Activated CD4-positive, alpha-beta T cell treated with anti-CD3 and anti-CD28 coated beads, Interleukin-2, amount 10 ng/mL, durations not matched to agents 7 days and 5 days (primary cell): ENCODE results near the gene NPPB. TPM values are rescaled to one million over a fixed set of nuclear protein-coding genes. Genes with fewer than 3 reads are reported as not detected.

Source experiments
- CTCF ChIA-PET: fragments of 350-600 bp; sonication (Branson Sonifier 250); formaldehyde crosslinking; loops from one replicate; lab custom pipeline; 2021; ENCODE audit warnings: antibody characterized with exemption; lab: Charles Lee
- POLR2A ChIA-PET: fragments of 350-600 bp; sonication (Branson Sonifier 250); formaldehyde crosslinking; loops from one replicate; lab custom pipeline; 2021; ENCODE audit warnings: antibody characterized with exemption; lab: Charles Lee
- DNase-seq: peaks from one replicate; pipeline ENCODE4 v3.0.0-alpha.2; 2020
- H3K27ac Mint-ChIP-seq: one replicate; pipeline ENCODE4 v1.8.0; 2021; ENCODE audit warnings: mild to moderate bottlenecking, moderate library complexity, mixed read lengths
- H3K27me3 Mint-ChIP-seq: one replicate; pipeline ENCODE4 v1.8.0; 2021; ENCODE audit warnings: mixed read lengths
- H3K36me3 Mint-ChIP-seq: one replicate; pipeline ENCODE4 v1.8.0; 2021; ENCODE audit warnings: low read depth, mixed read lengths
- H3K4me1 Mint-ChIP-seq: one replicate; pipeline ENCODE4 v1.8.0; 2021; ENCODE audit warnings: mixed read lengths
- H3K4me3 Mint-ChIP-seq: one replicate; pipeline ENCODE4 v1.8.0; 2021; ENCODE audit warnings: mild to moderate bottlenecking, moderate library complexity, mixed read lengths
- H3K9me3 Mint-ChIP-seq: one replicate; pipeline ENCODE4 v1.8.0; 2021; ENCODE audit warnings: mixed read lengths
- total RNA-seq, 2 experiments: library from RNA; stranded (reverse); gene quantifications; one replicate each; pipeline ENCODE4 v1.2.3, GENCODE V29; 2021

NPPB gene
- total RNA-seq, 2 experiments from 2014 or later, result not detected

DNA sequence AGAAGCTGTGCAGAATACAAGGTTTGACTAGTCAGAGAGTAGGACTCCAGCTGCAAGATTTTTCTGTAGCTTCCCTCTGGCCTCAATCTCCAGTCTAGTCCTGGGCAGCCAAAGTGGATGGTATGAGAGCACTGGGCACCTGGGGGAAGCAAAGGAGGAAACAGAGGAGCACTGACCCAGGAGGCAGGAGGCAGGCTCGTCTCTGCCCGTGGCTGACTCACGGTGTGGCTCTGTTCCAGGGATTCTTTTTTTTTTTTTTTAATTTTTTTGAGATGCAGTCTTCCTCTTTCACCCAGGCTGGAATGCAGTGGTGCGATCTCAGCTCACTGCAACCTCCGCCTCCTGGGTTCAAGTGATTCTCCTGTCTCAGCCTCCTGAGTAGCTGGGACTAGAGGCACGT, 4.1 kb upstream of the NPPB start:
- CTCF ChIA-PET, result no interaction called here

DNA sequence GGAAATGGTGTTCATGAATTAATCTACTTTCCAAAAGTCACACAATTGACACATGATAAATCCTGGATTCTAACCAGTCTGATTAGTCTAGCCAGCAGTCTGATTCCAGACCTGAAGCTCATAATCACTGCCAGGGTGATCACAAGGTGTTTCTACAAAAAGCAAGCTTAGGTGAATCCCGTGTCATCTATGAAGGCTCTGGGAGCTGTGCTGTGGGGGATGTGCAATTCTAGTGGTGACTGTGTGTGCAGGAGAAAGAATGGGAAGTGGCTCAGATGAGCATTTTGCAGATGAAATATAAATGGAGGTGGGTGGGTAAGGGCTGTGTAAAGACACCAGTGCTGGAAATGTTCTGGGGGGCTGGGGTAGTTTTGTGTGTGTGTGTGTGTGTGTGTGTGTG, 1.8 kb upstream of the NPPB start:
- Mint-ChIP-seq H3K27ac (no peak overlapping the region), H3K36me3 (no peaks in the 10 kb centered on the region), H3K4me1 (peaks cover 1% of the 10 kb centered on the region), H3K4me3 (no peak overlapping the region), H3K27me3 (peaks cover 58% of the 10 kb centered on the region), H3K9me3 (no peaks in the 10 kb centered on the region)
- no peak for DNase-seq
- CTCF ChIA-PET, result interaction anchor here (0.6 to 0.8 kb wide), 2 partner anchors 9 to 288 kb away, joined by 3 to 4 read pairs; no protein-coding TSS in a partner anchor
- POLR2A ChIA-PET, result no interaction called here

More for the DNA sequence above, 4.1 kb upstream of the NPPB start:
- no peaks in the 10 kb centered on the region for H3K9me3 Mint-ChIP-seq
- H3K4me1 Mint-ChIP-seq, result no peaks in the 10 kb centered on the region
- no peak for DNase-seq
- no peaks in the 10 kb centered on the region for H3K36me3 Mint-ChIP-seq
- POLR2A ChIA-PET, result no interaction called here
- H3K27ac Mint-ChIP-seq, result no peak overlapping the region
- H3K27me3 Mint-ChIP-seq, result peaks cover 44% of the 10 kb centered on the region
- no peak overlapping the region for H3K4me3 Mint-ChIP-seq

DNA sequence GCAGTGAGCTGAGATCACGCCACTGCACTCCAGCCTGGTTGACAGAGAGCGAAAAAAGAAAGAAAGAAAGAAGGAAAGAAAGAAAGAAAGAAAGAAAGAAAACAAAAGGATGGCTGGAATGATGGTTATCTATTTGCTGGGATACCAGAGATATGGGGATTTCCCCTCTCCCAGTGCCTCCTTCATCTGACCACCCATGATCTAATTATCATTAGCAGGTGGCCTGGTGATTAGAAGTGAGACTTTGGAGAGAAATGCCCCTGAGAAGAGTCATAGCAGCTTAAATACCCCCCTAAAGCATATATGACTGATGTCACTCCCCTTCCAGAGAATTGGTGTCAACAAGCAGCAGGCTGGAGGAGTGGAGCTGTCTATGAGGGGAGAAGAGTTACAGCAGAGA, 1.3 kb upstream of the NPPB start:
- ChIA-PET CTCF (interaction anchor here (0.7 kb wide), 1 partner anchor 12 kb away, joined by 3 read pairs; no protein-coding TSS in a partner anchor), POLR2A (no interaction called here)
- Mint-ChIP-seq H3K27me3 (peaks cover 58% of the 10 kb centered on the region), H3K36me3 (no peaks in the 10 kb centered on the region), H3K4me1 (peaks cover 1% of the 10 kb centered on the region), H3K9me3 (no peaks in the 10 kb centered on the region), H3K4me3 (no peak overlapping the region), H3K27ac (no peak overlapping the region)
- DNase-seq, result no peak

DNA sequence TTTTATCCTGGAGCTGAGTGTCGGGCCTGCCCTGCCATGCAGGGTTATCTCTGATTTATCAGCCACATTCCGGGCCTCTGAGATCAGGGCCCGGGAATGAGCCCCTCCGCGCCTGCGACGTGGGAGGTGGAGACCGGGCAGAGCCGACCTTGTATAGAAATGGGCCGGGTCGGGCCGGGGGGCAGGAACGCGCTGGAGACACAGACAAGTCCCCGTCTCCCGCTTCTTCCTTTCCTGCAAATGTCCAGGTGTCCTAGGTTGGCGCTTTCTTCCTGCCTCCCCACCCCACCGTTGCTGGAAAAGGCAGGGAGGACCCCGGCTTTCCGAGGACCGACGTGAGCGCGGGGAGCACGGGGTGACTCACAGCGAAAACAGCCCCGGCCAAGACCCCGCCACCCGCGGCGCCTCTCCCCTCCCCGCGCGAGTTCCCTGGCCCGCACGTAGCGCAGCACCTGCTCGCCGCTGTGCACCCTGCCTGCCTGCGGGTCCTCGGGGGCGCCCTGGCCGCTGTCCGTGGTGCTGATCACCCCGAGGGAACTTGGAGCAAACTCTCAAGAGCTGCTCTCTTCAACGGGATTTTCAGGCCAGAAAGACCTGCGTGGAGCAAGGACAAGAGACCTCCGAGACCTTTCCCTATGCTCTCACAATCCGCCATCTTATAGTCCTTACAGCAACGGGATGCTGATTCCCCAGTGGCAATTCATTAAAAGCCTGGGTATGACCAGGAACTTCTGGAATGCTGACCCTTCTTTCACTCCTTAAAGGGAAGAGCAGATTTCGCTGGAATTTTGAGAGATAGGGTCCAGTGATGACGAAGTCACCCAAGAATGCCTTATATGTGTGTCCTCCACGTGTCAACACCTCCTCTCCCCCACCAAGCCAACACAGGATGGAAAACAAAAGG, 475 bp upstream of the NPPB start:
- Mint-ChIP-seq H3K36me3 (no peaks in the 10 kb centered on the region), H3K9me3 (no peaks in the 10 kb centered on the region), H3K27ac (no peak overlapping the region), H3K4me1 (peaks cover 1% of the 10 kb centered on the region), H3K4me3 (no peak overlapping the region), H3K27me3 (peaks cover 55% of the 10 kb centered on the region)
- ChIA-PET POLR2A (interaction anchor here (0.5 kb wide), 1 partner anchor 49 kb away, joined by 3 read pairs; no protein-coding TSS in a partner anchor), CTCF (interaction anchor here (0.7 kb wide), 1 partner anchor 11 kb away, joined by 3 read pairs; no protein-coding TSS in a partner anchor)
- DNase-seq, result peak; percentile 79

DNA sequence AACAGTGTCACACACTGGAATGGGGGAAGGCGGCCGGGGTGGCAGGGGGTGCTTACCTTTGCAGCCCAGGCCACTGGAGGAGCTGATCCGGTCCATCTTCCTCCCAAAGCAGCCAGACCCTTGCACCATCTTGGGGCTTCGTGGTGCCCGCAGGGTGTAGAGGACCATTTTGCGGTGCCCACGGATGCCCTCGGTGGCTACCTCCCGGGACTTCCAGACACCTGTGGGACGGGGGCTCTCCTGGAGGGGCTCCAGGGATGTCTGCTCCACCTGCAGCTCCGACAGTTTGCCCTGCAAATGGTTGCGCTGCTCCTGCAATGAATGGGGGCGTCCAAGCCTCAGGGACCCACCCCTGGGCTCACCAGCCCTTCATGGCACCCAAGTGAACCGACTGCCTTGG, 587 bp downstream of the NPPB start:
- no peak overlapping the region for H3K4me3 Mint-ChIP-seq
- H3K4me1 Mint-ChIP-seq, result peaks cover 1% of the 10 kb centered on the region
- H3K9me3 Mint-ChIP-seq, result no peaks in the 10 kb centered on the region
- H3K36me3 Mint-ChIP-seq, result no peaks in the 10 kb centered on the region
- no peak overlapping the region for H3K27ac Mint-ChIP-seq
- ChIA-PET CTCF (no interaction called here), POLR2A (no interaction called here)
- peaks cover 57% of the 10 kb centered on the region for H3K27me3 Mint-ChIP-seq
- DNase-seq, result no peak

DNA sequence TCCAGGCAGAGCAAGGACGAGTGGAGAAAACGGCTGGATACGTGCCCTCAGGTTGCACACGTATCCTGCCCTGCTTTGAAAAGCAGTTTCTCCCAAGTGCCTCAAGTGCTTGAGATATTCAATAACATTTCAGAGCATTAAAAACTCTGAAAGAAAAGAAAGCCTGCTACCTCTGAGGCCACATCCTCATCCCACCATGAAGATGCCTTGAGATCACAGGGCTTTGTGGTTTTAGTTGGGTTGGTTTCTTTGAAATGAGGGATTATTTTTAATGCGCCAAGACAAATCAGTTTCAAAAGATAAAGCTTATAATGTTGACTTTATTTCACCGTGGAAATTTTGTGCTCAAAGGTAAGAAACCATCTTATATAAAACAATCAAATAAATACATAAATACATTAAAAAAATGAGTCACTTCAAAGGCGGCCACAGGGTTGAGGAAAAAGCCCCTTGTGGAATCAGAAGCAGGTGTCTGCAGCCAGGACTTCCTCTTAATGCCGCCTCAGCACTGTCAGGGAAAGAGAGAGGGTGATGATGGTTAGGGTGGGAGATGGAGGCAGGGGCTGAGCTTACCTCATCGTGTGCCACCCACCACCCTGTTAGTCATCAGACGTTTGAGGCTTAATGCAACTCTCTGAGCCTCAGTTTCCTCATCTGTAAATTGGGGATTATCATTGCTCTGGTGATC, 1.4 kb downstream of the NPPB start:
- CTCF ChIA-PET, result interaction anchor here (1.9 kb wide), 1 partner anchor 10 kb away, joined by 6 read pairs; no protein-coding TSS in a partner anchor
- no peak for DNase-seq
- Mint-ChIP-seq H3K27ac (no peak overlapping the region), H3K27me3 (peaks cover 56% of the 10 kb centered on the region), H3K36me3 (no peaks in the 10 kb centered on the region), H3K4me1 (peaks cover 1% of the 10 kb centered on the region), H3K4me3 (no peak overlapping the region), H3K9me3 (no peaks in the 10 kb centered on the region)
- POLR2A ChIA-PET, result no interaction called here

DNA sequence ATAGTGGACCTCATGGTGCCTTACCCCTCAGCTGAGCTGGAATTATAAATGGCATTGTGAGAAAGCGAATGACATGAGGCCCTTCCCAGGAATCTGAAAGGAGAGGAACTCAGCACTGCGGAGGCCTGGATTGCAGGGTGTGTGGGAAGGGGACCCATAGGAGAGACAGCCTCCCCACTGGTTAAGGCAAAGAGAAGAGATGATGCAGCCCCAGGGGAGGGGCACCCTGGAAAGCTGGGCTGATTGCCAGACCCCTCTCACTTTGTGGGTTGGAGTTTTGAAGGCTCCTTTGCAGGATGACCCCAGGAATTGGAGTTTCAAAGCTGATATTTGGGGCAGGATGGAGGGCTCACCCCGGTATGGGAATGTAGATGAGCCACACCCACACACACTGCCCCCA, 2.0 kb downstream of the NPPB start:
- ChIA-PET CTCF (interaction anchor here (1.9 kb wide), 1 partner anchor 10 kb away, joined by 6 read pairs; no protein-coding TSS in a partner anchor), POLR2A (no interaction called here)
- Mint-ChIP-seq H3K36me3 (no peaks in the 10 kb centered on the region), H3K27me3 (peaks cover 53% of the 10 kb centered on the region), H3K27ac (no peak overlapping the region), H3K4me1 (peaks cover 1% of the 10 kb centered on the region), H3K9me3 (no peaks in the 10 kb centered on the region), H3K4me3 (no peak overlapping the region)
- no peak for DNase-seq

DNA sequence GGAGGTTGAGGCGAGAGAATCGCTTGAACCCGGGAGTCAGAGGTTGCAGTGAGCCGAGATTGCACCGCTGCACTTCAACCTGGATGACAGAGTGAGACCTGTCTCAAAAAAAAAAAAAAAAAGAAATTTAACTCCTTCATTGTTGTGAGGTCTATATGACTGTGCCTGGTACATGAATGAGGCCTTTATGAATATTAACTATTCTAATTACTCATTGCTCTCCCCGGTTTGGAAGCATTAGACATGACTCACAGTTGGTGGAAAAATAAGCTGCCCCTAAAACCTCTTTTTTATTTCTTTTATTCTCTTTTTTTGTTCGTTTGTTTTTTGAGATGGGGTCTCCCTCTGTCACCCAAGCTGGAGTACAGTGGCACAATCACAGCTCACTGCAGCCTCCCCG, 3.3 kb downstream of the NPPB start:
- no peak for DNase-seq
- peaks cover 1% of the 10 kb centered on the region for H3K4me1 Mint-ChIP-seq
- H3K27me3 Mint-ChIP-seq, result peaks cover 46% of the 10 kb centered on the region
- CTCF ChIA-PET, result interaction anchor here (0.7 to 1.9 kb wide), 2 partner anchors 8 to 27 kb away, joined by 4 to 6 read pairs; no protein-coding TSS in a partner anchor
- no peaks in the 10 kb centered on the region for H3K9me3 Mint-ChIP-seq
- POLR2A ChIA-PET, result no interaction called here
- no peaks in the 10 kb centered on the region for H3K36me3 Mint-ChIP-seq
- H3K27ac Mint-ChIP-seq, result no peak overlapping the region
- no peak overlapping the region for H3K4me3 Mint-ChIP-seq

DNA sequence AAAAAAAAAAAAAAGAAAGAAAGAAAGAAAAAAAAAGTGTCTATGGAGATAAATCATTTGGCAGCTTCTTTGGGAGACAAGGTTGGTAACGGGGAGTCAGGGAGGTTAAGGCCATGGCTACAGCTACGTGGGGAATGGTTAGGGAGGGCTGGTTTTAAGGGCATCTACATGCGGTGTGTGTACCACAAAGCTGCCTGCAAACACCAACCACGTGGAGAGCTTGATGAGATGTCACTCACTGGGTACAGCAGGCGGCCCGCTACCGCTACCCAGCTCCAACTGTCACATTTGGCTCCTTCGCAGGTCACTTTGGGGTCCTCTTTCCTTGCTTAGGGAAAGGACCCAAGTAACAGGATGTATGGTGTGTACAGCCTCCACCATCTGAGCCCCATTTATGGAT, 4.2 kb downstream of the NPPB start:
- no peaks in the 10 kb centered on the region for H3K9me3 Mint-ChIP-seq
- H3K27ac Mint-ChIP-seq, result no peak overlapping the region
- H3K27me3 Mint-ChIP-seq, result peaks cover 38% of the 10 kb centered on the region
- CTCF ChIA-PET, result no interaction called here
- H3K4me3 Mint-ChIP-seq, result no peak overlapping the region
- no peaks in the 10 kb centered on the region for H3K36me3 Mint-ChIP-seq
- no peak for DNase-seq
- peaks cover 1% of the 10 kb centered on the region for H3K4me1 Mint-ChIP-seq
- POLR2A ChIA-PET, result no interaction called here

DNA sequence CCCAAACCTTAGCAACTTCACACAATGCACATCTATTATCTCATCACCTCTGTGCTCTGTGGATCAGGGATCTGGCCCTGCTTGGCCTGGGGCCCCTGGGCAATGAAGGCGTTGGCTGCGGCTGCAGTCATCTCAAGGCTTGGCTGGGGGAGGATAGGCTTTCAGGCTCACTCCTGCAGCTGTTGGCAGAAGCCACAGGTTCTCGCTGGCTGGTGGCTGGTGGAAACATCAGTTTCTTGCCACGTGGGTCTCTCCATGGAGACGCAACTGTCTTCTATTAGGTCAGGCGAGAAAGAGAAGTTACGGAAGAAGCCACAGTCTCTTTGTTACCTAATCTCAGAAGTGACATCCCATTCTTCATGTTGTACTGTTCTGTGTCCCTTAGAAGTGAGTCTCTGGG, 7.6 kb downstream of the NPPB start:
- H3K9me3 Mint-ChIP-seq, result no peaks in the 10 kb centered on the region
- POLR2A ChIA-PET, result no interaction called here
- H3K4me1 Mint-ChIP-seq, result no peaks in the 10 kb centered on the region
- no peaks in the 10 kb centered on the region for H3K36me3 Mint-ChIP-seq
- peaks cover 11% of the 10 kb centered on the region for H3K27me3 Mint-ChIP-seq
- no peak overlapping the region for H3K4me3 Mint-ChIP-seq
- CTCF ChIA-PET, result no interaction called here
- no peak overlapping the region for H3K27ac Mint-ChIP-seq
- DNase-seq, result no peak

DNA sequence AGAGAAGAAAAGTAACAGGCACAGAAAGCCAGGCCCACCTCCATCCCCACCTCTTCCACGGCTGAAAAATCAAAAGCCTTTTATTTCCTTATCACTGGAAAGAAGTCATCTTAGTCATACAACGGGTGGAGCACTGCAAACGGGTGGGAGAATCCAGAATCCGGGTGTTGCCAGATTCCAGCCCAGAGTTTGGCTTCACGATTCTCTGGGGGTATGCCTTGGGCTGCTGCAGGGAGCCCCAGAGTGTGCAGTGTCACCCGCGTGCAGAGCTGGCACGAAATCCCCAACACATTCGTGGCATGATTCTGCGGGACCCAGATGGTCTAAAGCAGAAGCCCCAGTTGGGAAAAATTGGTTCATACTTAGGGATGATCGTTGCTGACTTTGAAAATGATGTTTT, 8.6 kb downstream of the NPPB start:
- H3K27ac Mint-ChIP-seq, result no peak overlapping the region
- H3K27me3 Mint-ChIP-seq, result peaks cover 11% of the 10 kb centered on the region
- no peaks in the 10 kb centered on the region for H3K4me1 Mint-ChIP-seq
- peaks cover 4% of the 10 kb centered on the region for H3K36me3 Mint-ChIP-seq
- CTCF ChIA-PET, result no interaction called here
- H3K4me3 Mint-ChIP-seq, result no peak overlapping the region
- POLR2A ChIA-PET, result no interaction called here
- DNase-seq, result no peak
- no peaks in the 10 kb centered on the region for H3K9me3 Mint-ChIP-seq

DNA sequence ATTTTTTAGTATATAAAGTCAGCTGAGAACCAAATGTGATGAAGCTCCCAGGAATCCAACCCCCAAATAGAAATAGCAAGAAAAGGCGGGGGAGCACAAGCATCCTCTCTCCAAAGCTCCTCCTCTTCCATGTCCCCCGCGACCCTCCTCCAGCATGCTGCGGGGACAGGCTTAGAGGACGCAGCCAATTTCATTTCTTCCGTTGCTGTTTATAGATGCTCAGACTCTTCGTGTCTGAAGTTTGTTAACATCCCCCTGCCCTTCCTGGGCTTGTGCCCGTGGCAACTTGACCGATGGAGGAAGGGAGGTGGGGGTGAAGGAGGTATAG, 10.4 kb downstream of the NPPB start:
- Mint-ChIP-seq H3K4me1 (no peaks in the 10 kb centered on the region), H3K27me3 (peaks cover 5% of the 10 kb centered on the region), H3K9me3 (no peaks in the 10 kb centered on the region), H3K36me3 (peaks cover 8% of the 10 kb centered on the region), H3K4me3 (no peak overlapping the region), H3K27ac (no peak overlapping the region)
- ChIA-PET CTCF (interaction anchor here (0.6 to 1.6 kb wide), 2 partner anchors 10 to 11 kb away, joined by 3 read pairs; no protein-coding TSS in a partner anchor), POLR2A (no interaction called here)
- no peak for DNase-seq
